GM19193 (cell line): Measurements from ENCODE around the gene AFG1L.
A peak's percentile ranks its signal among the peaks of the same experiment; 100 is the strongest.

Source experiments
- POLR2A ChIP-seq: IDR thresholded peaks from 4 replicates; pipeline ENCODE4 v1.6.1; 2011; ENCODE audit not compliant: insufficient read depth, insufficient read length; ENCODE audit errors: extremely low read depth

The AFG1L gene

DNA sequence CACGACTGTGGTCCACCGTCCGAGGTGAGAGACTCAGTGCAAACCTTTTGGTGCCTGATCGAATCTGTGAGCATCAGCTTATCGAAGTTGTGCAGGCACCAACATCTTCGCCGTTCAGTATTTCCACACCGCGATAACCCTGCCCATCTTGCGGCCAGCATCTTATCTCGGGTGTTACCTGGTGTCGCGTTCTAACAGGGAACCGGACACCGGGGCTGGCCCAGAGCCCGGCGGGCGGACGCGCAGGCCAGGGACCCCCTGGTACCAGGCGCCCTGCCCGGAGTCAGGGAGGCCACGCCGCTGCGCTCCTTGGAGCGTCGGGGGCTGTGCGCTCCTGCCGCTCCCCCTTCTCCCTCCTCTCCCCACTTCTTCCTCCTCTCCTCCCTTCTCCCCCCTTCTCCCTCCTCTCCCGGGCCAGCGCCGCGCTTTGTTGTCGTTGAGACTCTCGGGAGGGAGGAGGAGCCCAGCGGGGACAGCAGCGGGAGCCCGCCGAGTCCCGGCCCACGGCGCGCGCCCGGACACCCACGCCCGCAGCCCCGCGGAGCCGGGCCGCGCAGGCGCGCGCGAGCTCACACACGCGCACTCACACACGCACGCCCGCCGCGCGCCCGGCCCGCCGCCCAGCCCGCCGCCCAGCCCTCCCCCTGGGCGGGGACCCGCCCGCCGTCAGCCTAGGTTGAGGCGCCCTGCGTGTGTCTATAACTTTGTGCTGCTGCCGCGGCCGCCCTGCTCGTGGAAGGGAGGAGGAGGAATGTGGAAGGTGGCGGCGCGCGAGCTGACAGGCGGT is 264.4 kb downstream of the AFG1L start:
- TF ChIP-seq POLR2A = peak; percentile 42

DNA sequence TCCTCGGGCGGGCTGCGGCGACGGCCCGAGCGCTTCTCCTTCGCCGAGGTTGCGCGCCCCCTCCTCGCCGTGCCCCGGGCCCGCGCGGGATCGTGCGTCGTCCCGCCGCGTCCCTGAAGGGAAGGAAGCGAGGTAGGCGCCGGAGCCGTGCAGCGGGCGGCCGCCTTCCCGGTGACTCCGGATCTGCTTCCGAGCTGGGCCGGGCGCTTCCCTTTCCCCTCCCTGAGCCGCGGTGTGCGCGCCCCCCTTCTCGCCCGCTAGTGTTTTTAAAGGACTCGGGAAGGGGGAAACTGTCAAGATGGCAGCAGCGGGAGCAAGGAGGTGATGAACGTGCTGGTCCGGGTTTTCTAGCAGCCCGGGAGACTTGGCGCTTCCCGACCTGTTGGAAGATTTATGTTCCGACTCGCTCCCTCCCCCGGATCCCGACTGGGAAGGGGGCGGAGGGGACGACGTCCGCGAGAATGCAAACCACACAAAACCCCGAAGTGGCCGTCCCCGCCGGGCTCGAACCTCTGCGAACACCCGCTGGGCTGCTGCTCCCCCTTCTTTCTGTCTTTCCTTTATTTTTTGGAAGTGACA is 265.1 kb downstream of the AFG1L start:
- TF ChIP-seq POLR2A = no peak

DNA sequence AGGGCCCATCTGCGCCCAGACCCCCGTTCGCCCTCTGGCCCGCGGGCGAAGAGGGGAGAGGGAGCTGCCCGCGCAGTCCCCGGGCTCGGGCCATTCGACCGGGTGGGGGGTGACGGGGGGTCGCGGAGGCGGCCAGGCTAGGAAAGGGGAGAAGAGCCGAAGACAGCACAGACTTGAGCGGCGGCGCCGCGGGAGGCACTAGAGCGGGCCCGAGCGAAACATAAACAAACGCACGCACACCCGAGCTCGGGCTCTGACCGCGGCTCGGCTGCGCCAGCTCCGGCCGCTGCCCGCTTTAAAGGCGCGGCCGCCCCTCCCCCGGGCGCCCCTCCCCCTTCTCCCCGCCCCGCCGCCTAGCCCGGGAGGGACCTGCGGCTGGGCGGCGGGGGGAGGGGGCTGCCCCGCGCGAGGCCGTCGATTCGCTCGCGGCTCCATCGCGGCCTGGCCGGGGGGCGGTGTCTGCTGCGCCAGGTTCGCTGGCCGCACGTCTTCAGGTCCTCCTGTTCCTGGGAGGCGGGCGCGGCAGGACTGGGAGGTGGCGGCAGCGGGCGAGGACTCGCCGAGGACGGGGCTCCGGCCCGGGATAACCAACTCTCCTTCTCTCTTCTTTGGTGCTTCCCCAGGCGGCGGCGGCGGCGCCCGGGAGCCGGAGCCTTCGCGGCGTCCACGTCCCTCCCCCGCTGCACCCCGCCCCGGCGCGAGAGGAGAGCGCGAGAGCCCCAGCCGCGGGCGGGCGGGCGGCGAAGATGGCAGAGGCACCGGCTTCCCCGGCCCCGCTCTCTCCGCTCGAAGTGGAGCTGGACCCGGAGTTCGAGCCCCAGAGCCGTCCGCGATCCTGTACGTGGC is 265.8 kb downstream of the AFG1L start, which contains the start of gene FOXO3:
Gene FOXO3, plus strand, starts transcription at position 455 of the 846 bp plus-strand sequence. Its CDS starts 292 bp downstream, at position 747.
- TF ChIP-seq POLR2A = peak; percentile 67

DNA sequence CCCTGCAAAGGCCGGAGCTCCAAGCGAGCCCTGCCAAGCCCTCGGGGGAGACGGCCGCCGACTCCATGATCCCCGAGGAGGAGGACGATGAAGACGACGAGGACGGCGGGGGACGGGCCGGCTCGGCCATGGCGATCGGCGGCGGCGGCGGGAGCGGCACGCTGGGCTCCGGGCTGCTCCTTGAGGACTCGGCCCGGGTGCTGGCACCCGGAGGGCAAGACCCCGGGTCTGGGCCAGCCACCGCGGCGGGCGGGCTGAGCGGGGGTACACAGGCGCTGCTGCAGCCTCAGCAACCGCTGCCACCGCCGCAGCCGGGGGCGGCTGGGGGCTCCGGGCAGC is 266.4 kb downstream of the AFG1L start:
- peak; percentile 4 for TF ChIP-seq POLR2A

DNA sequence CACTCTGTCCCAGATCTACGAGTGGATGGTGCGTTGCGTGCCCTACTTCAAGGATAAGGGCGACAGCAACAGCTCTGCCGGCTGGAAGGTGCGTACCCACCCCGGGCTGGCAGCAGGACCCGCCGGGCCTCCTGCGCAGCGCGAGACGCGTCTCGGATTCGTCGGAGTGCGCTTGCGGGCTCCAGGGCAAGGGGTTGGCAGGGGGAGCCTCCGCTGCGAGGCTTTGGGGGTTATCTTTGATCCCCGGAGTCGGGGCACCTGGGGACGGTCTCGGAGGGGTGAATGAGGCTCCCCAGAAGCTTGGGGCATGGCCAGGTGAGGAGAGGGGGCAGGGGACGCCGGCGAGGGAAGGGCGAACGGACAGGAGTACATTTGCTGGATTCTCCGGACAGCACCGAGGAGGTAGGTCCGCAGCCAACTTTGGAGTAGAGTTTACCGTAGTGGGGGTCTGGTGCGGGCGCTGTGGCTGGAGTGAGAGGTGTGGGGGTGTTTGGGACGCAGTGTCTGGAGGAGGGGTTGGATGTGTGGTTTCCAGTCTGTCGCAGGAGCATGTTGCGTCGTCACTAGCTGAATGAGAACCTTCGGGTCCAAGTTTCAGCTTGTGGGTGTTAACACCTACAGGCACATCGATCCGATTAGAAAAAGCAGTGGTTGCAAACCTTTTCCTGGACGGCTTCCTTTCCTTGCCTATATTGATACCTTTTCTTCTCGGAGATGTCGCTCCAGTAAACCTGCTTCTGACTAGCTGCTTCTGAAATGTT is 267.1 kb downstream of the AFG1L start:
- no peak for TF ChIP-seq POLR2A

DNA sequence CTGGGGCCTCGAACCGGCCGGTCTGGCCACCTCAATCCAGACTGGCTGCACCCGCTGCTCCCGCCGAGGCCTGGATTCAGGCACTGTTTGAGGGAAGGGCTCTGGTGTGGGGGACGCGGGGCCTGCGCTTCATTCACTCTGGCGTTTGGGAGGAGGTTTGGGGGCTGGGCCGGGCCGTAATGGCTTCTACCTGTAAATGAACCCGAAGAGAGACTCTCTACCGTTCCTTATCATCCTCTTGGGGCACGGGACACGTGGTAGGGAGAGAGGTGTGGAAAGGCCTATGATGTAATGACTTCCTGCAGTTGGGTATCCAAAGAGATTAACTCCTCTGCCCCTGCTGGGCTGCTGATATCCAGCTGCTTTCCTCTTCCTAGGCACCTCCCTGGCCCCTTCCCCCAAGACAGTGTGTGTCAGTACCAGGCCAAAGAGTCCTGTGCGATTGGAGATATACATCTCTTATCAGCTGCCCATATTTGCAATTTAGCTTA is 267.7 kb downstream of the AFG1L start:
- no peak for TF ChIP-seq POLR2A

DNA sequence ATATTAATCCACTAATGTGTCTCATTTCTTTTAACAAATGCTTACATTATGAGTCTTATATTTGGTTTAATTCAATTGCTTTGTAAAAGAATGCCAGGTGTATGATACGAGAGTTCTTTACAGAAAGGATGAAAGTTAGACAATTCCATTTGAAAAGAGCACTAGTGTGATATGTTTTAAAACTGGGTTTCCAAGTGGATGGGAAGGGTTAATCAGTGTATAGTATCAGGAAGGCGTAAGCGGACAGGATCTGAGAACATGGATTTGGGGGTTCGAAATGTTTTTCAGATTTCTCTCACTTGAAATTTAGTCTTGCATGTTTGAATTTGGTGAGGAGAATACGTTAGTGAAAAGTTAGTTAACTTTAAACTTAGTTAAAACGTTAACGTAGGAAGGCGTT is 268.4 kb downstream of the AFG1L start:
- no peak for TF ChIP-seq POLR2A

DNA sequence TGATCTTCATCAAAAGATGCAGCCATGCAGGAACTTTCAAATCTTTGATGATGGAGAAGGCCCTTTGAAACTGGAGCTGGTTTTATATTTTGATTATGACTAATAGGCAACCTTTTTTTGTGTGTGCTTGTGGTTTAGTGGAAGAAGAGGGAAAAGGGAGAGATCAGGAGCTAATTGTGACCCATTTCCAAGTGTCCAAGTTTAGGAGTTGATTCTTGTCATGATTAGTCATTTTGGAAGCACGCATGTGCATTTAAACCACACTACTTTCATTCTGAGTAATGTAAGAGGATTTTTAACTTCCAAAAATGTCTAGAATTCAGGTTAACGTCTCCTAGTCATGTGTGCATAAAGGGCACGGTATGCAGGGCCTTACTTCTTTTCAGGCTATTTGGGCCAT is 269.3 kb downstream of the AFG1L start:
- no peak for TF ChIP-seq POLR2A

DNA sequence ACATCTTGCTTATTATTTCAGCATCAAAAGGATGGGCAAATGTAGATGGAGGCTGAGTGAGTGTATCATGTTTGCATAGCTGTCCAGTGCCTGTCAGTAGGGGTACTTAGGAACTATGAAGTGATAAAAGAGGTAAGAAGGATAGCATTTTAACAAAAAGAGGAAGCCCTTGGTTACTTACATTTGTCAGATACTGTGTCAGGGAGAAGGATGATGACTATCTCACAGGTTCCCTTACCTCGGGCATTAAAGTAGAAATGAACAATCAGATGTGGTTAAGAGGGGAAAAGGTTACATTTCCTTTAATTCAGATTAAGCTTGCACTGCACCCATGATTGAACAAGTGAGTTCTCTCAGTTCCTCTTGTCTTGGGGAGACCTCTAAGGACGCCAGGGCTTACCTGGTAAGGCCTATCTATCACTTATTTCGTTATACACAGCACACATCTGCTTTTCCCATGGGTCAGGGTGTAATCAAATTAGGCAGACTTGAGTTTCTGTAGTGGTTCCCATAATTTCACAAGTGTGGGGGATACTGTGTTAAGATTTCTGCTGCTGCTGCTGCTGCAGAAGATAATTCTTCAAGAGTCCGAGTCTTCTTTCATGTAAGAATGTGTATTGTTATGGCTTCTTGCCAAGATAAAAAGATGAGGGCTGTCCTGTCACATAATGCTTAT is 270.4 kb downstream of the AFG1L start:
- TF ChIP-seq POLR2A = no peak

DNA sequence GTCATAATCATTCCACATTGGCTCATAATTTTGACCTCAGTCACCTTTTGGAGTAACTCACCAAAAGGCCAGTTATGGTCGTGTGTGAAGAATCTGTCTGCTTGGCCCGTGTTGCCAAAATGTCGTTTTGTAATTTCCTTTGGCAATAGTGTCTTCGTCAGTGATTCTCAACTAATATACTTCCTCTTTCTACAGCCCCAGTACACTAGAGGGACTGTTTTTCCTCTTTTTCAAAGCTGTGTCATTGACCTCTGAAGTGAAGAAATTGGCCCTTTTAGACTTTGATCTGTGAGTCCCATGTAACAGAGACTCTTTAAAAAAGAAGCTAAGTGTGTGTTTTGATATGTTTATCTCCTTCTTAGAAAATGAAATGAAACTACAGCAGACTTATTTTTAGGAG is 271.0 kb downstream of the AFG1L start:
- TF ChIP-seq POLR2A = no peak

DNA sequence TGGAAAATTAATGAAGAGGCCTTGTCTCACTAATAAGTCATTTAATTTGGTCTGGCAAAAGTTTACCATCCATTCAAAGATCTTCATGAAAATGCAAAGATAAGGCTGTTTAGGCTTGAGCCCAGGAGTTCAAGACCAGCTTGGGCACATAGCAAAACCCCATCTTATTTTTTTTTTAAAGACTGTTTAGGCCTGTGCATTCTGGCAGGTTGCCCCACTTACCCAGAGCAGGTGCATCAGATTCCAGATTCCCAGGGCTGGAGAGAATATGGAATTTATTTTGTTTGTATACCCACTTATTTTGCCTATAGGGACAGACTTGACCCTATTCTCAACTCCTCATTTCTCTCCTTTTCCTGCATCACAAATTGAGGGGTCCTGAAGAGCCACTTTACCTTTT is 271.6 kb downstream of the AFG1L start:
- TF ChIP-seq POLR2A = no peak

DNA sequence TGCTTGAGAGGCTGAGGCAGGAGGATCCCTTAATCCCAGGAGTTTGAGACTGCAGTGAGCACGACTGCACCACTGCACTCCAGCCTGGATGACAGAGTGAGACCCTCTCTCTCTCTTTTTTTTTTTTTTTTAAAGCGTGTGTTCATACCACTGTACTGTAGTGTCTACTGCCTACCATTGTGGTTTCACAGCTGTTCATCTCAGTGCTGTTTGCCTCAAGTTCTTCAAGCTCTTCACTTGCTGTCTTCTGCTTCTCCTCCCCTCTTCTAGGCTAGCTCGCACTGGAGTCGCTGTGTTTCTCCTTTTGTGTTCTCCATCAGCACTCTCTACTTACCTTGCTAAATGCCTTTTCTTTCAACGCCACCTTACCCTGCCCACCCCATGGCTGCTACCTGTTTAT is 273.2 kb downstream of the AFG1L start:
- TF ChIP-seq POLR2A = no peak

DNA sequence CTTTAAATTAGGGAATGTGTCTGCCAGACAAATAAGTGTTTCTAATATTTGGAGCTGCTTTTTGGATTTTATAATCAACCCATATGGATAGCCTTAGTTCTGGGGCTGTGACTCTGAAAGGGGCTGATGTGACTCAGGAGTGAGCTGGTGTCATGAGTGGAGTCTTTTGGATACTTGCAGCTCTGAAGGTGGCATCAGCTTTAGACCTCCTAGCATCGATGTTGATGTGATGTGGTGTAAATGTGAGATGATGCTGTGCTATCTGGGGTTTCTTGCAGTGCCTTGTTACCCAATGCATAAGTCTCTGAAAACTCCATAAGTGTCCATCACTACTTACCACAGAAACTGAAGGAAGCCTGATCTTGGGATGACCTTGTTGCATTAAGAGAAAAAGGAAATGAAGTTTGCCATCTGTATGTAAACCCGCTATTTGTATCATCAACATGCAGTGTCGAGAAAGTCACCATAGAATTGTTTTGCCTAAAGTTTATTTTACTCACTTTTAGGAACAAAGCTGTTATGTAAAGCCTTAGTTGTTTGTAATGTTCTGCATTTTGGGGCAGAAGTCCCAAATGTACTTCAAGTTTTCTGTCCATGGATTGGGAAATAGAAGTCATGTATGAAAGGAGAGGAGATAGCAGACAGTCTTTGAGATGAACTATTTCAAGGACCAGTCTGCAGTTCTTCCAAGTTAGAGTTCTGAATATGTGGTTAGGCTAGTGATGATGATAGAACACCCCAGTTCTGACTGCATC is 273.9 kb downstream of the AFG1L start:
- TF ChIP-seq POLR2A = no peak

DNA sequence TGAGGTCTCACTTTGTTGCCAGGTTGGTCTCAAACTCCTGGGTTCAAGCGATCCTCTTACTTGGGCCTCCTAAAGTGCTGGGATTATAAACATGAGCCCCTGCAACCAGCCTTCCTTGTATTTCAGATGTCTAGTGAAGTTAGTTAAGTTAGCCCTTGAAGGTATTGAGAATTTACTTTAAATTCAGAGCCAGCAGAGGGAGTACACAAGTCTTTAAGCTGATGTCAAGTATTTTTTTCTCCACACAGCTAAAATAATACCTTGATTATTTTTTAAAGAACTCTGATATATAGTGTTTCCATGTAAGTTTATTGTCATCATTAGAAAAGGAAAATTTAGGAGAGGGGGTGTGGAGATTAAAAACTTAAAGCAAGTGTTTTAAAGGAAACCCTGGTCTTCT is 275.7 kb downstream of the AFG1L start:
- TF ChIP-seq POLR2A = no peak

DNA sequence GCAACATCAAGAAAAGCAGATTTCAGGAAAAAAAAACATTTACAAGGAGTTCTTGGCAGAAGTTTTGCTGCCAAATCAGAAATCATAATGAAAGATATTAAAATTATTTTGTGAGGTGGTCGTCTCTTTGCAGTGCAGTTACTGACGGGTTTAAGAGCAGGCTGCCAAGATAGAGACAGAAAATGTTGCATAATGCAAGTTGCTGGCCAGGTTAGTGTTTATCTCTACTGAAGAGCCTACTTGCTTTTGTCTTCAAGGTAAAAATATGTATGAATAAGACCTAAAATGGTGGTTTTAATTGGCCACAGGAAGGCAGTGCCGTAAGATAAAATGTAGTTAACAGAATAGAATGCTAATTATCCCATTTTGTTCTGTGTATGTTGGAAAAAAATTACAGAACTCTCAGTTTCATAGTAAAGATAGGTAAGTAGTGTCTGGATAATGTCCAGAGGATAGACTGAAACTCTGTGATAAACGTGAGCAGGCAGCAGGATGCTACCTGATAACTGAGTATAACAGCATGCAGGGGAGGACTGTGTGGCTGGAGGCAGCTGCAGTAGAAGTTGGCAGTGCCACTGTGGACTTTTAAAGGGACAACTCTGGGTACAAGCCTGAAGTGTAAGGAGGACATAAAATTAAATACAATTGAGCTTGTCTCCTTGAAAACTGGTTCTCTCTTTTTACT is 279.7 kb downstream of the AFG1L start:
- TF ChIP-seq POLR2A = no peak
